HCT116 (cell line): ENCODE results near the gene PKN2. TPM values are rescaled to one million over a fixed set of nuclear protein-coding genes. Genes with fewer than 3 reads are reported as not detected.

Source experiments
- ATAC-seq: fragments of 200-7000 bp; cut with Tn5 transposase; 2 replicates; pipeline ENCODE4 v1.9.1; 2020; ENCODE audit warnings: mild to moderate bottlenecking, moderate library complexity
- BruUV-seq: library from RNA; stranded (reverse); fragments of 400-500 nt; replicated peaks from 2 replicates; lab custom pipeline; 2021; lab: Mats Ljungman, UMichigan
- CTCF ChIA-PET: fragments of 300-600 bp; sonication (Branson Sonifier 250); formaldehyde crosslinking; loops from one replicate; lab custom pipeline; 2021; ENCODE audit warnings: antibody characterized with exemption; lab: Charles Lee
- POLR2A ChIA-PET: fragments of 300-600, 350-600 bp; sonication (Branson Sonifier 250); formaldehyde crosslinking; loops from one replicate; lab custom pipeline; 2021; ENCODE audit warnings: antibody characterized with exemption; lab: Charles Lee
- RAD21 ChIA-PET, 2 experiments: fragments of 300-600 bp; sonication (Branson Sonifier 250); formaldehyde crosslinking; loops; one replicate each; lab custom pipeline; 2023; ENCODE audit warnings: low total read pairs in 2 of 2; ENCODE audit not compliant: uncharacterized antibody in 2 of 2, unreplicated experiment in 2 of 2, low non-redundant PET in 1 of 2; lab: Charles Lee
- DNase-seq: peaks from one replicate; pipeline ENCODE4 v3.0.0-alpha.2; 2010; ENCODE audit warnings: low read depth, low spot score
- H2AFZ ChIP-seq: fragments of 200-600 bp; shearing (Covaris generic), sonication (generic); 2 replicates; pipeline ENCODE4 v1.6.1; 2017; ENCODE audit warnings: low read depth, mixed run types, mixed read lengths, antibody characterized with exemption, low read length; ENCODE audit not compliant: poor library complexity, severe bottlenecking
- H3K27ac ChIP-seq: 2 replicates; pipeline ENCODE4 v1.5.1; 2012; ENCODE audit warnings: low read depth, low read length
- H3K27me3 ChIP-seq: fragments of 200-600 bp; sonication (generic); 2 replicates; pipeline ENCODE4 v1.6.1; 2016; ENCODE audit warnings: mixed run types, low read length, mixed read lengths; ENCODE audit not compliant: insufficient read depth
- H3K36me3 ChIP-seq, 2 experiments: fragments of 200-500 bp in 1 of 2; fragments of 200-600 bp in 1 of 2; sonication (Bioruptor generic) in 1 of 2; sonication (generic) in 1 of 2; 2 replicates each; pipeline versions ENCODE4 v1.5.1 to v1.6.1; 2014 to 2016; ENCODE audit warnings: low read length in 2 of 2, inconsistent platforms in 1 of 2, mixed read lengths in 1 of 2, mixed run types in 1 of 2; ENCODE audit not compliant: insufficient read depth in 2 of 2, control insufficient read depth in 1 of 2
- H3K4me1 ChIP-seq, 2 experiments: fragments of 200-600 bp in 1 of 2; sonication (generic) in 1 of 2; 2 replicates each; pipeline versions ENCODE4 v1.5.1 to v1.6.1; 2012 to 2017; ENCODE audit warnings: low read length in 2 of 2, inconsistent platforms in 1 of 2, mild to moderate bottlenecking in 1 of 2, mixed read lengths in 1 of 2, mixed run types in 1 of 2, moderate library complexity in 1 of 2; ENCODE audit not compliant: insufficient read depth in 2 of 2, control insufficient read depth in 1 of 2
- H3K4me2 ChIP-seq: fragments of 200-600 bp; sonication (generic); 2 replicates; pipeline ENCODE4 v1.6.1; 2017; ENCODE audit warnings: mixed run types, low read length, mixed read lengths
- H3K4me3 ChIP-seq, 2 experiments: fragments of 200-600 bp in 1 of 2; sonication (generic) in 1 of 2; replicated peaks in 1 of 2; 2 replicates each; pipeline ENCODE4 v1.5.1; 2011 to 2016; ENCODE audit warnings: low read length in 2 of 2, control low read depth in 1 of 2, low read depth in 1 of 2, mild to moderate bottlenecking in 1 of 2, mixed read lengths in 1 of 2, mixed run types in 1 of 2
- H3K79me2 ChIP-seq: fragments of 200-600 bp; sonication (generic); 2 replicates; pipeline ENCODE4 v1.6.1; 2017; ENCODE audit warnings: mild to moderate bottlenecking, mixed run types, low read length, moderate library complexity, mixed read lengths; ENCODE audit not compliant: insufficient read depth
- H3K9ac ChIP-seq: fragments of 200-600 bp; sonication (generic); 2 replicates; pipeline ENCODE4 v1.6.1; 2016; ENCODE audit warnings: low read length, mixed read lengths
- H3K9me2 ChIP-seq: fragments of 200-600 bp; sonication (generic), shearing (Covaris generic); 2 replicates; pipeline ENCODE4 v1.6.1; 2017; ENCODE audit warnings: mixed run types, mild to moderate bottlenecking, moderate library complexity; ENCODE audit not compliant: insufficient read depth
- H3K9me3 ChIP-seq, 2 experiments: fragments of 200-500 bp in 1 of 2; fragments of 200-600 bp in 1 of 2; sonication (Bioruptor generic) in 1 of 2; sonication (generic) in 1 of 2; 2 replicates each; pipeline ENCODE4 v1.6.1; 2014 to 2017; ENCODE audit warnings: low read length in 2 of 2, mixed read lengths in 2 of 2, inconsistent platforms in 1 of 2, low read depth in 1 of 2, mild to moderate bottlenecking in 1 of 2, mixed run types in 1 of 2, moderate library complexity in 1 of 2; ENCODE audit not compliant: control insufficient read depth in 1 of 2, insufficient read depth in 1 of 2
- H4K20me1 ChIP-seq: fragments of 200-600 bp; sonication (generic), shearing (Covaris generic); 2 replicates; pipeline ENCODE4 v1.6.1; 2017; ENCODE audit warnings: mixed run types, mild to moderate bottlenecking, moderate library complexity; ENCODE audit not compliant: insufficient read depth
- CBX3 ChIP-seq: IDR thresholded peaks from 2 replicates; pipeline ENCODE4 v1.6.1; 2012; ENCODE audit warnings: low read depth
- EGR1 ChIP-seq: IDR thresholded peaks from 2 replicates; pipeline ENCODE4 v1.6.1; 2012; ENCODE audit warnings: low read depth
- EZH2phosphoT487 ChIP-seq: fragments of 200-600 bp; IDR thresholded peaks from 2 replicates; pipeline ENCODE4 v1.6.1; 2018; ENCODE audit warnings: antibody characterized with exemption, borderline replicate concordance
- FOSL1 ChIP-seq: IDR thresholded peaks from 2 replicates; pipeline ENCODE4 v1.6.1; 2012; ENCODE audit warnings: low read depth
- JUND ChIP-seq: IDR thresholded peaks from 2 replicates; pipeline ENCODE4 v1.6.1; 2012
- POLR2A ChIP-seq: IDR thresholded peaks from 2 replicates; pipeline ENCODE4 v1.7.0; 2011; ENCODE audit warnings: borderline replicate concordance; ENCODE audit not compliant: insufficient read depth, insufficient read length; ENCODE audit errors: extremely low read depth
- POLR2AphosphoS5 ChIP-seq: IDR thresholded peaks from 2 replicates; pipeline ENCODE4 v1.6.1; 2011; ENCODE audit warnings: mild to moderate bottlenecking, low read depth, low read length, moderate library complexity
- RAD21 ChIP-seq: IDR thresholded peaks from 2 replicates; pipeline ENCODE4 v1.6.1; 2012; ENCODE audit warnings: low read depth, mild to moderate bottlenecking
- SIN3A ChIP-seq: IDR thresholded peaks from 2 replicates; pipeline ENCODE4 v1.6.1; 2012; ENCODE audit warnings: low read depth
- SP1 ChIP-seq: IDR thresholded peaks from 2 replicates; pipeline ENCODE4 v1.6.1; 2012; ENCODE audit warnings: low read depth
- SRF ChIP-seq: IDR thresholded peaks from 2 replicates; pipeline ENCODE4 v1.6.1; 2012; ENCODE audit warnings: low read depth
- YY1 ChIP-seq: IDR thresholded peaks from 2 replicates; pipeline ENCODE4 v1.6.1; 2011; ENCODE audit warnings: low read length, low read depth, moderate library complexity, mild to moderate bottlenecking; ENCODE audit not compliant: insufficient replicate concordance; ENCODE audit errors: extremely low read depth
- ZFX ChIP-seq: fragments of 450-650 bp; IDR thresholded peaks from 2 replicates; pipeline ENCODE4 v1.6.1; 2017
- intact Hi-C: fragments of 100-400 bp; cut with micrococcal nuclease; formaldehyde crosslinking; loops from 2 replicates; pipeline ENCODE4 v1.10.0; 2022
- total RNA-seq: library from RNA; stranded (reverse); gene quantifications from one replicate; pipeline ENCODE4 v1.2.1, GENCODE V29; 2021; ENCODE audit not compliant: unreplicated experiment
- TF ChIP-seq, protein P1 (sequence below): IDR thresholded peaks from 2 replicates; pipeline ENCODE4 v1.6.1; 2012
- TF ChIP-seq, protein P2 (sequence below), 3 experiments: fragments of 200-600 bp in 1 of 3; sonication (generic) in 1 of 3; IDR thresholded peaks in 2 of 3; conservative IDR thresholded peaks in 1 of 3; 2 replicates each; pipeline ENCODE4 v1.5.1; 2012 to 2017; ENCODE audit warnings: low read depth in 2 of 3, low read length in 2 of 3, antibody characterized with exemption in 1 of 3, borderline replicate concordance in 1 of 3, control low read depth in 1 of 3, mild to moderate bottlenecking in 1 of 3, mixed read lengths in 1 of 3, mixed run types in 1 of 3, moderate library complexity in 1 of 3; ENCODE audit not compliant: insufficient read depth in 1 of 3
- TF ChIP-seq, protein P3 (sequence below): IDR thresholded peaks from 2 replicates; pipeline ENCODE4 v1.6.1; 2011; ENCODE audit warnings: mild to moderate bottlenecking, low read length, moderate library complexity; ENCODE audit not compliant: insufficient replicate concordance; ENCODE audit errors: extremely low read depth
- TF ChIP-seq, protein P4 (sequence below): IDR thresholded peaks from 2 replicates; pipeline ENCODE4 v1.6.1; 2012; ENCODE audit warnings: low read depth
- TF ChIP-seq, protein P5 (sequence below): IDR thresholded peaks from 2 replicates; pipeline ENCODE4 v1.6.1; 2012

PKN2 gene
- total RNA-seq, 1 experiment from 2014 or later, result 44.3 TPM

- Histone ChIP-seq H3K4me2 (no peak overlapping the region), H3K4me1 (no peaks in the 10 kb centered on the region), H3K9ac (no peak overlapping the region), H3K9me2 (no peaks in the 10 kb centered on the region), H3K9me3 (no peaks in the 10 kb centered on the region), H3K27ac (no peak overlapping the region), H3K79me2 (no peaks in the 10 kb centered on the region), H2AFZ (no peak overlapping the region), H3K36me3 (peaks cover 2 to 5% of the 10 kb centered on the region in 2 experiments; a peak in 1 of 4 replicates), H3K27me3 (no peaks in the 10 kb centered on the region), H4K20me1 (no peaks in the 10 kb centered on the region), H3K4me3 (no peak overlapping the region)
- ATAC-seq (no peak), DNase-seq (no peak)
- ChIA-PET RAD21 (no interaction called here), POLR2A (no interaction called here), CTCF (no interaction called here)
- TF ChIP-seq EZH2phosphoT487 (no peak), SRF (no peak), SP1 (no peak), ZFX (no peak), YY1 (no peak), CBX3 (no peak), SIN3A (no peak), JUND (no peak), POLR2A (no peak), EGR1 (no peak), POLR2AphosphoS5 (no peak), RAD21 (no peak), FOSL1 (no peak)
- TF ChIP-seq, protein P1, sequence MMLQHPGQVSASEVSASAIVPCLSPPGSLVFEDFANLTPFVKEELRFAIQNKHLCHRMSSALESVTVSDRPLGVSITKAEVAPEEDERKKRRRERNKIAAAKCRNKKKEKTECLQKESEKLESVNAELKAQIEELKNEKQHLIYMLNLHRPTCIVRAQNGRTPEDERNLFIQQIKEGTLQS, result no peak
- TF ChIP-seq, protein P2, sequence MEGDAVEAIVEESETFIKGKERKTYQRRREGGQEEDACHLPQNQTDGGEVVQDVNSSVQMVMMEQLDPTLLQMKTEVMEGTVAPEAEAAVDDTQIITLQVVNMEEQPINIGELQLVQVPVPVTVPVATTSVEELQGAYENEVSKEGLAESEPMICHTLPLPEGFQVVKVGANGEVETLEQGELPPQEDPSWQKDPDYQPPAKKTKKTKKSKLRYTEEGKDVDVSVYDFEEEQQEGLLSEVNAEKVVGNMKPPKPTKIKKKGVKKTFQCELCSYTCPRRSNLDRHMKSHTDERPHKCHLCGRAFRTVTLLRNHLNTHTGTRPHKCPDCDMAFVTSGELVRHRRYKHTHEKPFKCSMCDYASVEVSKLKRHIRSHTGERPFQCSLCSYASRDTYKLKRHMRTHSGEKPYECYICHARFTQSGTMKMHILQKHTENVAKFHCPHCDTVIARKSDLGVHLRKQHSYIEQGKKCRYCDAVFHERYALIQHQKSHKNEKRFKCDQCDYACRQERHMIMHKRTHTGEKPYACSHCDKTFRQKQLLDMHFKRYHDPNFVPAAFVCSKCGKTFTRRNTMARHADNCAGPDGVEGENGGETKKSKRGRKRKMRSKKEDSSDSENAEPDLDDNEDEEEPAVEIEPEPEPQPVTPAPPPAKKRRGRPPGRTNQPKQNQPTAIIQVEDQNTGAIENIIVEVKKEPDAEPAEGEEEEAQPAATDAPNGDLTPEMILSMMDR (IDR thresholded peaks at IDR 0.05 in 2 of 3, conservative IDR thresholded peaks at IDR 0.05 in 1 of 3; ENCODE audit: borderline replicate concordance in 1 of 3, insufficient read depth in 1 of 3, low read depth in 2 of 3, low read length in 2 of 3), result no peak
- TF ChIP-seq, protein P3, sequence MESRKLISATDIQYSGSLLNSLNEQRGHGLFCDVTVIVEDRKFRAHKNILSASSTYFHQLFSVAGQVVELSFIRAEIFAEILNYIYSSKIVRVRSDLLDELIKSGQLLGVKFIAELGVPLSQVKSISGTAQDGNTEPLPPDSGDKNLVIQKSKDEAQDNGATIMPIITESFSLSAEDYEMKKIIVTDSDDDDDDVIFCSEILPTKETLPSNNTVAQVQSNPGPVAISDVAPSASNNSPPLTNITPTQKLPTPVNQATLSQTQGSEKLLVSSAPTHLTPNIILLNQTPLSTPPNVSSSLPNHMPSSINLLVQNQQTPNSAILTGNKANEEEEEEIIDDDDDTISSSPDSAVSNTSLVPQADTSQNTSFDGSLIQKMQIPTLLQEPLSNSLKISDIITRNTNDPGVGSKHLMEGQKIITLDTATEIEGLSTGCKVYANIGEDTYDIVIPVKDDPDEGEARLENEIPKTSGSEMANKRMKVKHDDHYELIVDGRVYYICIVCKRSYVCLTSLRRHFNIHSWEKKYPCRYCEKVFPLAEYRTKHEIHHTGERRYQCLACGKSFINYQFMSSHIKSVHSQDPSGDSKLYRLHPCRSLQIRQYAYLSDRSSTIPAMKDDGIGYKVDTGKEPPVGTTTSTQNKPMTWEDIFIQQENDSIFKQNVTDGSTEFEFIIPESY, result no peak
- TF ChIP-seq, protein P4, sequence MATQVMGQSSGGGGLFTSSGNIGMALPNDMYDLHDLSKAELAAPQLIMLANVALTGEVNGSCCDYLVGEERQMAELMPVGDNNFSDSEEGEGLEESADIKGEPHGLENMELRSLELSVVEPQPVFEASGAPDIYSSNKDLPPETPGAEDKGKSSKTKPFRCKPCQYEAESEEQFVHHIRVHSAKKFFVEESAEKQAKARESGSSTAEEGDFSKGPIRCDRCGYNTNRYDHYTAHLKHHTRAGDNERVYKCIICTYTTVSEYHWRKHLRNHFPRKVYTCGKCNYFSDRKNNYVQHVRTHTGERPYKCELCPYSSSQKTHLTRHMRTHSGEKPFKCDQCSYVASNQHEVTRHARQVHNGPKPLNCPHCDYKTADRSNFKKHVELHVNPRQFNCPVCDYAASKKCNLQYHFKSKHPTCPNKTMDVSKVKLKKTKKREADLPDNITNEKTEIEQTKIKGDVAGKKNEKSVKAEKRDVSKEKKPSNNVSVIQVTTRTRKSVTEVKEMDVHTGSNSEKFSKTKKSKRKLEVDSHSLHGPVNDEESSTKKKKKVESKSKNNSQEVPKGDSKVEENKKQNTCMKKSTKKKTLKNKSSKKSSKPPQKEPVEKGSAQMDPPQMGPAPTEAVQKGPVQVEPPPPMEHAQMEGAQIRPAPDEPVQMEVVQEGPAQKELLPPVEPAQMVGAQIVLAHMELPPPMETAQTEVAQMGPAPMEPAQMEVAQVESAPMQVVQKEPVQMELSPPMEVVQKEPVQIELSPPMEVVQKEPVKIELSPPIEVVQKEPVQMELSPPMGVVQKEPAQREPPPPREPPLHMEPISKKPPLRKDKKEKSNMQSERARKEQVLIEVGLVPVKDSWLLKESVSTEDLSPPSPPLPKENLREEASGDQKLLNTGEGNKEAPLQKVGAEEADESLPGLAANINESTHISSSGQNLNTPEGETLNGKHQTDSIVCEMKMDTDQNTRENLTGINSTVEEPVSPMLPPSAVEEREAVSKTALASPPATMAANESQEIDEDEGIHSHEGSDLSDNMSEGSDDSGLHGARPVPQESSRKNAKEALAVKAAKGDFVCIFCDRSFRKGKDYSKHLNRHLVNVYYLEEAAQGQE, result no peak
- TF ChIP-seq, protein P5, sequence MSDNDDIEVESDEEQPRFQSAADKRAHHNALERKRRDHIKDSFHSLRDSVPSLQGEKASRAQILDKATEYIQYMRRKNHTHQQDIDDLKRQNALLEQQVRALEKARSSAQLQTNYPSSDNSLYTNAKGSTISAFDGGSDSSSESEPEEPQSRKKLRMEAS, result no peak
- no TSS peak for BruUV-seq
- intact Hi-C loops, result no loop called here
Observed at GRCh38 chr1:88847643-88848042, 163.6 kb downstream of the PKN2 start.
